GM18519 (cell line): ENCODE measurements around the gene SLFN12L.
"Not testable (repeated sequence)": the region's sequence is repeated elsewhere in the genome, so short reads cannot be mapped to it uniquely, and the experiment has no call there.

ENCODE experiments used
- ATAC-seq: cut with Tn5 transposase; IDR thresholded peaks from one replicate; pipeline ENCODE4 v1.9.1; 2021; ENCODE audit warnings: mild to moderate bottlenecking, moderate library complexity; ENCODE audit not compliant: unreplicated experiment, low FRiP score

The SLFN12L gene

DNA sequence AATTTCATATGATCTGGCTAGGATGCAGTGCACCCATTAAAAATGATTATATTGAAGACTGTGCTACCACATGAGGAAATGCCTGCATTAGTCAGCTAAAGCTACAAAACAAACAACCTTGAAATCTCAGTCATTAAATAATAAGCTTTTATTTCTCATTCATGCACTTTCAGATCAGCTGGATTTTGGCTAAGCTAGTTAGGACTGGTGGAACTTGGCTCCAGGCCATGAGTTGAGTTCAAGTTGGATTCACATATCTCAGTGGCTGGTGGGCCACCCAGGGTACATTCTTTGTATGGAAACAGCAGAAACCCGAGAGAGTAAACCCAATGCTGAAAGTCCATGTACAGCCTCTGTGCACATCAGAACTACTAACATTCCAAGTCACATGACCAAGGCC is 6.4 kb upstream of the SLFN12L start:
- no peak for ATAC-seq

DNA sequence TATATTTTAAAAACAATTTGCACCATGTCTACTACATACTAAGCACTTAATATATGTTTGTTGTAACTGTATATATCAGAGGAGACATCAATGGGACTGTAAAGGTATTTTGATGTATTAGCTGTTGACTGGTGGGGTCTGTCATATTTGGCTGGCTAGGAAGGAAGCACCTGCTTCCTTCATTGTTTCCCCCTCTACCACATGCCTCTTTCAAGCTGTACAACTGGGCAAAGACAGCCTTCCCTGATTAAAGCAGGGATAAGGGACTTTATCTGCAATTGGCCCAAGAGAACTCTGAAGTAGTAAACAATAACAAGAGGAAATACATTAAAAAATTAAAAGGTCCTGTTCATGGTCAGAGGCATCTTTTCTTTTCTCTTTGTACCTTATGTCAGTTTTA is 5.5 kb upstream of the SLFN12L start:
- ATAC-seq: no peak

GRCh38 chr17:35541434-35541833 is 4.0 kb upstream of the SLFN12L start:
- ATAC-seq: no peak

GRCh38 chr17:35540589-35541404 is 3.3 kb upstream of the SLFN12L start:
- no peak for ATAC-seq

- no peak for ATAC-seq
Measured at GRCh38 chr17:35539659-35540026, 2.2 kb upstream of the SLFN12L start.

- no peak for ATAC-seq
Measured at GRCh38 chr17:35536664-35537171, 760 bp downstream of the SLFN12L start.

- ATAC-seq: not testable (repeated sequence)
Measured at GRCh38 chr17:35535406-35535805, 2.1 kb downstream of the SLFN12L start.

GRCh38 chr17:35534576-35535093 is 2.8 kb downstream of the SLFN12L start:
- no peak for ATAC-seq

DNA sequence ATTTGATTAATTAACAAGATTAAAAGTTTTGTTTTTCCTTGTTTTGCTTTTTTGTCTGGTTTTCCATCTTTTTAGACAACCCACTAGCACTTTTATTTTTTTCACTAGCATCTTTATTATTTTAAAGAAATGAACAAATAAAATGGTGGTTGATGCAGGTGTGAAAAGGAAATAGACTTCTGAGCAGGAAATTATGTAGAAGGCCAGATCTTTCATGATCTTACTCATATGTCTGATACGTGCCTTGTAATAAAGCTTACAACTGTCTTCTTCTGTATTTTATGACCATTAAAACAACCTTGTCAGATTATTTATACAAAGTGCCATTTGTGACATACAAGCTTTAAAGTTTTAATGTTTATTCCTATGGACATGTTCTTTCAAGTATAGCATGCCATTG is 6.3 kb downstream of the SLFN12L start:
- no peak for ATAC-seq

- ATAC-seq: no peak
Measured at GRCh38 chr17:35529866-35530265, 7.6 kb downstream of the SLFN12L start.

DNA sequence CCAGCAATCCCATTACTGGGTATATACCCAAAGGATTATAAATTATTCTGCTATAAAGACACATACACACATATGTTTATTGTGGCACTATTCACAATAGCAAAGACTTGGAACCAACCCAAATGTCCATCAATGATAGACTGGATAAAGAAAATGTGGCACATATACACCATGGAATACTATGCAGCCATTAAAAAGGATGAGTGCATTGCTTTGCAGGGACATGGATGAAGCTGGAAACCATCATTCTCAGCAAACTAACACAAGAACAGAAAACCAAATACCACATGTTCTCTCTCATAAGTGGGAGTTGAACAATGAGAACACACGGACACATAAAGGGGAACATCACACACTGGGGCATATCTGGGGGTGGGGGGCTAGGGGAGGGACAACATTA is 8.2 kb downstream of the SLFN12L start:
- not testable (repeated sequence) for ATAC-seq

DNA sequence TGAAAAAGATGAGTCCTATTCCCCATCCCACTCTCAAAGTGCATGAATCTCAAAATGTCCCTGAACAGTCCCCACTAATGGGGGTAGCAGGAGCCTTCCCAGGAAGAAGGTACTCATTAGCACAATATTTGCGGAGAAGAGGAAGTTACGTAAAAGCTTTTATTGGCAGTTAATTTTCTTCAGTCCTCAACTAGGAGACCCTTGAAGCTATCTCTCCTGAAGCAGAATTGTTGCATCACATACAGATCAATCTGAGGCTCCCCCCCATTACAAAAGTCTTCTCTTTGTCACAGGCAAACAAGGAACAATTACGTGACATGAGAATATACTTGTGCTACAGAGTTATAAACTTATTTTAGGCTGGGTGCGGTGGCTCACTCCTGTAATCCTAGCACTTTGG is 14.2 kb downstream of the SLFN12L start:
- ATAC-seq: no peak

GRCh38 chr17:35521654-35522256 is 15.7 kb downstream of the SLFN12L start:
- ATAC-seq: not testable (repeated sequence)

GRCh38 chr17:35521150-35521549 is 16.3 kb downstream of the SLFN12L start:
- ATAC-seq: no peak

GRCh38 chr17:35519906-35520442 is 17.5 kb downstream of the SLFN12L start:
- ATAC-seq: no peak

DNA sequence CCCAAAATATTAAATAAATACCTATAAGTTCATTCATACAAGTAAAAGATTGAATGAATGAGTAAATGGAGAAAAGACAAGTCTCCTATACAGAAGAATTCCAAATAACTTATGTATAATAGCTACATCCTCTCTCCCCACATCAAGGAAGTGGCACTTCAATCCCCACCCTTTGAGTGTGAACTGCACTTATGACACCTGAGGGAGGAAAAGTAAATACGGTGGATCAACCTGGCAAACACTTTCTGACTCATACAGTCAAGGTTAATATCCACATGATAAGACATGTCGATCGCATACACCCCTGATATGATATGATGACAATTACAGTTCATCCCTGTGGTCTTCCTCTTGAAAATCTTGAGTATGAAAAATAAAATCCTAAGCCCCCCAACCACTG is 18.0 kb downstream of the SLFN12L start:
- no peak for ATAC-seq

GRCh38 chr17:35518431-35518830 is 19.0 kb downstream of the SLFN12L start:
- ATAC-seq: not testable (repeated sequence)

- ATAC-seq: no peak
Measured at GRCh38 chr17:35515027-35515426, 22.5 kb downstream of the SLFN12L start.

DNA sequence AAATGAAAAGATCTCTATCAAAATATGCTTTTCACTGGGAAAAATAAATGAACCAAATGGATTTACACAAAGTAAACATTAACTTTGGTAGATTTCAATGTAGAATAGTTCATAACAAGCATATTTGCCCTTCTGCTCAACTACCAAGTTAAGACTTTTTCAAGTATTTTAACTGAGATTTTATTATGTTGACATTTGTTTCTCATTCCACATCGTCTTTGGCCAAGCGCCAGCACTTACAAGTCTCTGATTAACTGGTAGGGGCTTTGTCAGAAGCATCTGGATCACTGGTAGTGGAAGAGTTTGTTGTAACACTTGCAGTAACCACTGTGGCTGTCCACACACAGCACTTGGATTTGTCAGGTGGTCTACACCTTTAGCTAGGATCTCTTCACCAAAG is 22.9 kb downstream of the SLFN12L start:
- no peak for ATAC-seq

- no peak for ATAC-seq
Measured at GRCh38 chr17:35510052-35510451, 27.4 kb downstream of the SLFN12L start.

- ATAC-seq: not testable (repeated sequence)
Measured at GRCh38 chr17:35507714-35508113, 29.8 kb downstream of the SLFN12L start.
